GM12892 (cell line): ENCODE measurements around the gene RO60.

Experiments
- POLR2A ChIP-seq: IDR thresholded peaks from 2 replicates; pipeline ENCODE4 v1.6.1; 2011; ENCODE audit warnings: low read depth, low read length, control low read depth
- POLR2AphosphoS5 ChIP-seq: IDR thresholded peaks from 2 replicates; pipeline ENCODE4 v1.6.1; 2011; ENCODE audit warnings: low read depth, low read length, control low read depth

GRCh38 chr1:193013707-193014106 is 45.7 kb upstream of the RO60 start:
- TF ChIP-seq POLR2A (no peak), POLR2AphosphoS5 (no peak)
